HepG2 (cell line): ENCODE measurements around the gene TTC1.

Experiments used
- CTCF ChIP-seq: sonication (generic); formaldehyde crosslinking; IDR thresholded peaks from 2 replicates; pipeline ENCODE4 v1.5.0; 2020; ENCODE audit warnings: mild to moderate bottlenecking, missing genetic modification reagents, moderate library complexity
- EHMT2 ChIP-seq: fragments of 200-600 bp; sonication (generic); IDR thresholded peaks from 2 replicates; pipeline ENCODE4 v1.7.0; 2017; ENCODE audit warnings: antibody characterized with exemption, low read depth, low read length, borderline replicate concordance
- HOXA3 ChIP-seq: sonication (generic); formaldehyde crosslinking; IDR thresholded peaks from 2 replicates; pipeline ENCODE4 v1.5.0; 2020; ENCODE audit warnings: missing genetic modification reagents
- MAFF ChIP-seq: IDR thresholded peaks from 2 replicates; pipeline ENCODE4 v1.6.1; 2011; ENCODE audit warnings: low read depth, low read length, improper control_type of control experiment
- MED8 ChIP-seq: sonication (generic); formaldehyde crosslinking; IDR thresholded peaks from 2 replicates; pipeline ENCODE4 v1.8.1; 2023; ENCODE audit warnings: mild to moderate bottlenecking, missing genetic modification reagents; ENCODE audit not compliant: insufficient replicate concordance
- MZF1 ChIP-seq: sonication (generic); formaldehyde crosslinking; IDR thresholded peaks from 2 replicates; pipeline ENCODE4 v1.8.1; 2023; ENCODE audit warnings: mild to moderate bottlenecking, missing genetic modification reagents, borderline replicate concordance
- NFIC ChIP-seq: IDR thresholded peaks from 2 replicates; pipeline ENCODE4 v1.6.1; 2012; ENCODE audit warnings: mild to moderate bottlenecking, low read length, inconsistent platforms
- SMC3 ChIP-seq: IDR thresholded peaks from 2 replicates; pipeline ENCODE4 v1.6.1; 2011; ENCODE audit warnings: low read length, improper control_type of control experiment
- SMYD3 ChIP-seq: sonication (generic); formaldehyde crosslinking; IDR thresholded peaks from 2 replicates; pipeline ENCODE4 v1.8.1; 2023; ENCODE audit warnings: mild to moderate bottlenecking, missing genetic modification reagents
- TCF7L2 ChIP-seq: IDR thresholded peaks from 2 replicates; pipeline ENCODE4 v1.6.1; 2011; ENCODE audit warnings: mild to moderate bottlenecking, low read depth, low read length, moderate library complexity
- TP53 ChIP-seq: sonication (generic); formaldehyde crosslinking; conservative IDR thresholded peaks from 2 replicates; pipeline ENCODE4 v1.4.0; 2020; ENCODE audit warnings: missing genetic modification reagents
- ZNF766 ChIP-seq: sonication (generic); formaldehyde crosslinking; IDR thresholded peaks from 2 replicates; pipeline ENCODE4 v1.5.0; 2020; ENCODE audit warnings: missing genetic modification reagents, borderline replicate concordance
- ZNF780A ChIP-seq: sonication (generic); formaldehyde crosslinking; IDR thresholded peaks from 2 replicates; pipeline ENCODE4 v1.8.0; 2022; ENCODE audit warnings: mild to moderate bottlenecking, missing genetic modification reagents, moderate library complexity

- TF ChIP-seq TP53 (CRISPR knock-in tag) (no peak), ZNF780A (no peak), SMC3 (no peak), MED8 (CRISPR knock-in tag) (no peak), EHMT2 (no peak), CTCF (CRISPR knock-in tag) (no peak), ZNF766 (CRISPR knock-in tag) (no peak), HOXA3 (CRISPR knock-in tag) (no peak), SMYD3 (CRISPR knock-in tag) (no peak), NFIC (no peak), MZF1 (CRISPR knock-in tag) (no peak), MAFF (no peak), TCF7L2 (no peak)
Observed at GRCh38 chr5:159992566-159992965, 16.4 kb upstream of the TTC1 start.
